ENCODE measurements around the gene SNTB2. TPM values are rescaled to one million over a fixed set of nuclear protein-coding genes. Genes with fewer than 3 reads are reported as not detected.

SNTB2 gene
- total and polyA plus RNA-seq, 2 of the 4 experiments (the other 2 are of a cell fraction) = 23.5 to 47.5 TPM

DNA sequence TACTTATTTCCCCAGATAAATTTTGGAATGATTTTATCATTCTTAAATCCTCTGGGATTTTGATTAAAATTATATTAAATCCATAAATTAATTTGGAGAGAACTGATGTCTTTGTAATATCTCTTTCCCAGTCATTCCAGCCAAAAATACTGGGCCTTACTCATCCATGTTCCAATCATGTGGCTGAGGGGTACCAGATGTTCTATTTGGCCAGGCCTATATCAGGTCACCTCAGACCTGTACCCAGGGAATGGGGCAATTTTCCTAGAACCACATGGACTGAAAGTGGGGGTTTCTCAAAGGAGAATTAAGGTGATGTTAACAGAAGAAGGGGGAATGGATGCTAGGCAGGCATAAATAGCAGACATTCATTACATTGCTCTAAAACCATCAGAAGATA lies 7.5 kb downstream of the SNTB2 start:
- peak overlapping the region; percentile 98; the same call in 1 of the 3 replicates for H2BK15ac ChIP-seq (ENCODE audit: low read depth, low read length)
- no peak overlapping the region for H2AFZ ChIP-seq (replicated peaks; ENCODE audit: low read length, poor library complexity)
- H3K23ac ChIP-seq (ENCODE audit: low read depth, low read length) = peak overlapping the region; percentile 55
- no TSS peak for BruUV-seq (replicated peaks)
- no peak overlapping the region for H3K4me3 ChIP-seq (ENCODE audit: insufficient read depth, low read depth, low read length)
- ATAC-seq (ENCODE audit: low read depth) (no peak), DNase-seq (no peak)
- H3K14ac ChIP-seq (replicated peaks; ENCODE audit: low read depth, low read length) = peak overlapping the region; percentile 79
- H4K20me1 ChIP-seq (ENCODE audit: insufficient read depth, low read length) = peaks cover 38% of the 10 kb centered on the region; the same call in 1 of the 2 replicates
- H3K4me1 ChIP-seq (ENCODE audit: control insufficient read depth, insufficient read depth, low read length) = peaks cover 34% of the 10 kb centered on the region
- no peaks in the 10 kb centered on the region for H3K27me3 ChIP-seq (ENCODE audit: control insufficient read depth, insufficient read depth, low read length)
- H3K18ac ChIP-seq (ENCODE audit: low read depth, low read length) = peak overlapping the region; percentile 56
- in situ Hi-C loops (cut with MboI; ENCODE audit: low sequenced_read_pairs) (no loop called here), intact Hi-C loops (cut with micrococcal nuclease) (no loop called here), dilution Hi-C loops (cut with HindIII; ENCODE audit: low sequenced_read_pairs, unreplicated experiment) (no loop called here)
- H3K9me1 ChIP-seq (ENCODE audit: insufficient read depth, low read length) = peaks cover 22% of the 10 kb centered on the region
- peak overlapping the region; percentile 64 for H2BK5ac ChIP-seq (ENCODE audit: low read depth, low read length, poor library complexity, severe bottlenecking)
- peak overlapping the region; percentile 41 to 64; a peak in 3 of 4 replicates for H4K8ac ChIP-seq (ENCODE audit: low read depth in 2 of 2, low read length in 2 of 2)
- H4K91ac ChIP-seq (ENCODE audit: insufficient read depth, low read depth, low read length) = peak overlapping the region; percentile 94
- H2AK5ac ChIP-seq (ENCODE audit: low read depth, low read length) = peak overlapping the region; percentile 91
- H3K4me2 ChIP-seq (ENCODE audit: low read depth, low read length) = peak overlapping the region; percentile 3
- ChIA-PET CTCF (no interaction called here), POLR2A (ENCODE audit: unreplicated experiment) (no interaction called here)
- no peak overlapping the region; the same call in 1 of the 2 replicates for H3K9ac ChIP-seq (ENCODE audit: low read depth, low read length)
- no peak for TF ChIP-seq USF2 (IDR thresholded peaks at IDR 0.05; ENCODE audit: low read depth, low read length)
- no peak for TF ChIP-seq MXI1 (IDR thresholded peaks at IDR 0.05; ENCODE audit: borderline replicate concordance, low read depth, low read length)
- no peak for TF ChIP-seq NFE2L2 (IDR thresholded peaks at IDR 0.05; ENCODE audit: low read depth, low read length)
- no peak for TF ChIP-seq BHLHE40 (IDR thresholded peaks at IDR 0.05; ENCODE audit: low read depth, low read length)
- no peak for TF ChIP-seq RFX5 (IDR thresholded peaks at IDR 0.05; ENCODE audit: low read depth, low read length)
- TF ChIP-seq ELK1 (IDR thresholded peaks at IDR 0.05; ENCODE audit: borderline replicate concordance, low read depth, low read length) = no peak
- TF ChIP-seq POLR2A (IDR thresholded peaks at IDR 0.05; ENCODE audit: low read depth, low read length) = no peak
- no peak for TF ChIP-seq MAFK (IDR thresholded peaks at IDR 0.05; ENCODE audit: low read depth, low read length)
- no peak for TF ChIP-seq CTCF (conservative IDR thresholded peaks at IDR 0.05; ENCODE audit: low read depth, low read length)
- no peak for TF ChIP-seq CHD1 (IDR thresholded peaks at IDR 0.05; ENCODE audit: low read depth, low read length)
- TF ChIP-seq SMC3 (IDR thresholded peaks at IDR 0.05; ENCODE audit: low read depth, low read length) = no peak
- no peak for TF ChIP-seq MAZ (IDR thresholded peaks at IDR 0.05; ENCODE audit: borderline replicate concordance, low read depth, low read length)
- TF ChIP-seq CEBPB (IDR thresholded peaks at IDR 0.05; ENCODE audit: low read depth, low read length) = no peak
- no peak for TF ChIP-seq RAD21 (IDR thresholded peaks at IDR 0.05; ENCODE audit: low read length)
- TF ChIP-seq FOS (IDR thresholded peaks at IDR 0.05; ENCODE audit: low read depth, low read length) = no peak
- TF ChIP-seq RCOR1 (IDR thresholded peaks at IDR 0.05; ENCODE audit: insufficient replicate concordance, low read length) = no peak
- H2AK9ac ChIP-seq (replicated peaks; ENCODE audit: low read depth, low read length, poor library complexity) = peak overlapping the region; percentile 83
- H2BK120ac ChIP-seq (ENCODE audit: low read depth, low read length) = peak overlapping the region; percentile 94
- H3K9me3 ChIP-seq (ENCODE audit: control insufficient read depth, insufficient read depth, low read length) = no peaks in the 10 kb centered on the region
- H3K56ac ChIP-seq (ENCODE audit: extremely low read depth, insufficient read depth, low read length) = peak overlapping the region; percentile 67; the same call in 1 of the 2 replicates
- H3K36me3 ChIP-seq (ENCODE audit: control insufficient read depth, insufficient read depth, low read length) = 0 out of 2 replicates have a peak, but pooled peaks cover 2% of the 10 kb centered on the region
- H2BK20ac ChIP-seq (ENCODE audit: low read depth, low read length) = peak overlapping the region; percentile 97
- peak overlapping the region; percentile 89; the same call in 1 of the 2 replicates for H3K27ac ChIP-seq (ENCODE audit: insufficient read depth, low read length)
- H3K4ac ChIP-seq (ENCODE audit: low read depth, low read length) = peak overlapping the region; percentile 92
- H3K79me1 ChIP-seq (ENCODE audit: low read depth in 1 of 2, low read length in 2 of 2) = peaks cover 5 to 65% of the 10 kb centered on the region in 2 experiments
- H4K5ac ChIP-seq (ENCODE audit: low read depth, low read length) = peak overlapping the region; percentile 89

All from IMR-90 (cell line).